ENCODE data around the gene USP3. TPM values are rescaled to one million over a fixed set of nuclear protein-coding genes. Genes with fewer than 3 reads are reported as not detected.
"Not testable (repeated sequence)": the region's sequence is repeated elsewhere in the genome, so short reads cannot be mapped to it uniquely, and the experiment has no call there.

The USP3 gene
- total and polyA plus RNA-seq, 10 of the 15 experiments (the other 5 are each of a cell fraction or from before 2014, with no cell fraction given): 23.8 to 64.5 (median 50.3) TPM

DNA sequence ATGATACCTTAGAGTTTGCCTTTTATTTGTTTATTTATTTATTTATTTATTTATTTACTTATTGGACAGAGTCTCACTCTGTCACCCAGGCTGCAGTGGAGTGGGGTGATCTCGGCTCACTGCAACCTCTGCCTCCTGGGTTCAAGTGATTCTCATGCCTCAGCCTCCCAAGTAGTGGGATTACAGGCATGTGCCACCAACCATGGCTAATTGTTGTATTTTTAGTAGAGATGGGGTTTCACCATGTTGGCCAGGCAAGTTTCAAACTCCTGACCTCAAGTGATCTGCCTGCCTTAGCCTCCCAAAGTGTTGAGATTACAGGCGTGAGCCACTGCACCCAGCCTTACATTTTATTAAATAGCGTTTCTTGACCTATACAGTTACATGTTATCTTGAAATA lies 30.5 kb downstream of the USP3 start:
- ATAC-seq: peak; percentile 39
- Histone ChIP-seq H3K36me3 (ENCODE audit: control insufficient read depth in 2 of 2, insufficient read depth in 2 of 2, low read length in 1 of 2) (peaks cover 2 to 15% of the 10 kb centered on the region in 2 experiments; a peak in 3 of 4 replicates), H3K4me1 (ENCODE audit: control insufficient read depth, insufficient read depth, low read length) (peaks cover 50% of the 10 kb centered on the region), H3K27ac (ENCODE audit: control insufficient read depth, insufficient read depth) (peak overlapping the region; percentile 19; the same call in 1 of the 2 replicates), H3K4me2 (ENCODE audit: control insufficient read depth, insufficient read depth) (peak overlapping the region; percentile 67), H3K79me2 (ENCODE audit: control insufficient read depth, insufficient read depth, low read length) (peaks cover 70% of the 10 kb centered on the region)
- H3K9me3 ChIP-seq (replicated peaks; ENCODE audit: control insufficient read depth, insufficient read depth, low read length); H3K9ac ChIP-seq (ENCODE audit: control insufficient read depth, insufficient read depth, low read length); FAIRE-seq; H2AFZ ChIP-seq (ENCODE audit: control insufficient read depth, low read depth, low read length); DNase-seq (ENCODE audit: low read depth, low spot score); H4K20me1 ChIP-seq (ENCODE audit: control insufficient read depth, insufficient read depth); H3K27me3 ChIP-seq (replicated peaks in 1 of 2; ENCODE audit: control insufficient read depth in 2 of 2, insufficient read depth in 2 of 2, low read length in 1 of 2); intact Hi-C loops (cut with micrococcal nuclease; ENCODE audit: unreplicated experiment); in situ Hi-C loops (cut with MboI); H3K4me3 ChIP-seq; BruUV-seq (replicated peaks): not testable (repeated sequence)
- RAD21 ChIA-PET (ENCODE audit: unreplicated experiment): interaction anchor here (1.0 to 5.3 kb wide), 11 partner anchors 11 to 92 kb away, joined by 3 to 43 read pairs (median 14); partner anchors contain the start of gene USP3
- POLR2A ChIA-PET: interaction anchor here (0.8 to 2.2 kb wide), 4 partner anchors 10 to 66 kb away, joined by 3 to 18 read pairs (median 10); no protein-coding TSS in a partner anchor
- 12% methylated on average over 3 of the region's 3 CpGs for WGBS (ENCODE audit: insufficient coverage, insufficient replicate concordance, low lambda C conversion rate, missing lambda C conversion rate)
- CTCF ChIA-PET: interaction anchor here (1.3 to 8.4 kb wide), 6 partner anchors 17 to 68 kb away, joined by 3 to 52 read pairs (median 6); no protein-coding TSS in a partner anchor
- TF ChIP-seq ATF7 (IDR thresholded peaks at IDR 0.05; ENCODE audit: low read depth) (0 out of 2 replicates have a peak, but pooled peaks have one; percentile 43), HDGF (IDR thresholded peaks at IDR 0.05) (peak; percentile 68; the same call in 1 of the 2 replicates), BHLHE40 (IDR thresholded peaks at IDR 0.05; ENCODE audit: borderline replicate concordance in 1 of 2, low read depth in 2 of 2, low read length in 1 of 2) (peak; percentile 24 to 75; a peak in 1 of 4 replicates), MEF2B (IDR thresholded peaks at IDR 0.05; ENCODE audit: partially characterized antibody, poor library complexity, severe bottlenecking) (peak; percentile 62), RUNX3 (IDR thresholded peaks at IDR 0.05; ENCODE audit: low read length) (0 out of 2 replicates have a peak, but pooled peaks have one; percentile 23), NBN (IDR thresholded peaks at IDR 0.05) (peak; percentile 61; the same call in 1 of the 2 replicates), RELB (IDR thresholded peaks at IDR 0.05; ENCODE audit: low read depth) (0 out of 2 replicates have a peak, but pooled peaks have one; percentile 36), RAD51 (IDR thresholded peaks at IDR 0.05) (0 out of 2 replicates have a peak, but pooled peaks have one; percentile 17), MTA2 (IDR thresholded peaks at IDR 0.05; ENCODE audit: low read depth) (peak; percentile 87), SKIL (IDR thresholded peaks at IDR 0.05; ENCODE audit: low read depth, poor library complexity, severe bottlenecking) (peak; percentile 53), IKZF2 (IDR thresholded peaks at IDR 0.05) (peak; percentile 46 to 80; a peak in 2 of 4 replicates), PAX5 (IDR thresholded peaks at IDR 0.05; ENCODE audit: borderline replicate concordance, low read depth, low read length) (peak; percentile 63; the same call in 1 of the 2 replicates)
- TF ChIP-seq, protein P1, sequence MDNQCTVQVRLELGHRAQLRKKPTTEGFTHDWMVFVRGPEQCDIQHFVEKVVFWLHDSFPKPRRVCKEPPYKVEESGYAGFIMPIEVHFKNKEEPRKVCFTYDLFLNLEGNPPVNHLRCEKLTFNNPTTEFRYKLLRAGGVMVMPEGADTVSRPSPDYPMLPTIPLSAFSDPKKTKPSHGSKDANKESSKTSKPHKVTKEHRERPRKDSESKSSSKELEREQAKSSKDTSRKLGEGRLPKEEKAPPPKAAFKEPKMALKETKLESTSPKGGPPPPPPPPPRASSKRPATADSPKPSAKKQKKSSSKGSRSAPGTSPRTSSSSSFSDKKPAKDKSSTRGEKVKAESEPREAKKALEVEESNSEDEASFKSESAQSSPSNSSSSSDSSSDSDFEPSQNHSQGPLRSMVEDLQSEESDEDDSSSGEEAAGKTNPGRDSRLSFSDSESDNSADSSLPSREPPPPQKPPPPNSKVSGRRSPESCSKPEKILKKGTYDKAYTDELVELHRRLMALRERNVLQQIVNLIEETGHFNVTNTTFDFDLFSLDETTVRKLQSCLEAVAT (IDR thresholded peaks at IDR 0.05): peak; percentile 48; the same call in 1 of the 2 replicates
- TF ChIP-seq, protein P2, sequence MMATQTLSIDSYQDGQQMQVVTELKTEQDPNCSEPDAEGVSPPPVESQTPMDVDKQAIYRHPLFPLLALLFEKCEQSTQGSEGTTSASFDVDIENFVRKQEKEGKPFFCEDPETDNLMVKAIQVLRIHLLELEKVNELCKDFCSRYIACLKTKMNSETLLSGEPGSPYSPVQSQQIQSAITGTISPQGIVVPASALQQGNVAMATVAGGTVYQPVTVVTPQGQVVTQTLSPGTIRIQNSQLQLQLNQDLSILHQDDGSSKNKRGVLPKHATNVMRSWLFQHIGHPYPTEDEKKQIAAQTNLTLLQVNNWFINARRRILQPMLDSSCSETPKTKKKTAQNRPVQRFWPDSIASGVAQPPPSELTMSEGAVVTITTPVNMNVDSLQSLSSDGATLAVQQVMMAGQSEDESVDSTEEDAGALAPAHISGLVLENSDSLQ (IDR thresholded peaks at IDR 0.05): 0 out of 2 replicates have a peak, but pooled peaks have one; percentile 31
- SMC1A ChIA-PET (ENCODE audit: uncharacterized antibody, unreplicated experiment): interaction anchor here (1.7 to 11.6 kb wide), 10 partner anchors 11 to 64 kb away, joined by 5 to 133 read pairs (median 18); partner anchors contain the start of gene USP3
